Stimulated activated naive B cell treated with anti-CD40 and anti-IgM and Interleukin-4, amounts not matched to agents 10 μg/mL and 1 μg/mL and 100 μg/mL, for 72 hours (primary cell): Measurements from ENCODE around the gene HDAC9.

Experiments used
- ATAC-seq, 2 donors: fragments of 150-1000 bp; cut with Tn5 transposase; replicated peaks; 2 replicates each; pipeline ENCODE4 v1.10.0; 2021; ENCODE audit warnings: moderate library complexity in 1 of 2
- DNase-seq: peaks from one replicate; pipeline ENCODE4 v3.0.0; 2021
- H3K27ac Mint-ChIP-seq: one replicate; pipeline ENCODE4 v1.8.0; 2022; ENCODE audit warnings: mild to moderate bottlenecking, mixed read lengths
- H3K27me3 Mint-ChIP-seq, 2 donors: one replicate each; pipeline ENCODE4 v1.8.0; 2022; ENCODE audit warnings: mixed read lengths in 2 of 2
- H3K36me3 Mint-ChIP-seq, 2 donors: one replicate each; pipeline ENCODE4 v1.8.0; 2022; ENCODE audit warnings: mixed read lengths in 2 of 2, mild to moderate bottlenecking in 1 of 2
- H3K4me1 Mint-ChIP-seq, 2 donors: one replicate each; pipeline ENCODE4 v1.8.0; 2022; ENCODE audit warnings: mixed read lengths in 2 of 2, mild to moderate bottlenecking in 1 of 2
- H3K4me3 Mint-ChIP-seq, 2 donors: one replicate each; pipeline ENCODE4 v1.8.0; 2022; ENCODE audit warnings: mild to moderate bottlenecking in 2 of 2, mixed read lengths in 2 of 2, moderate library complexity in 1 of 2
- H3K9me3 Mint-ChIP-seq, 2 donors: one replicate each; pipeline ENCODE4 v1.8.0; 2022; ENCODE audit warnings: mixed read lengths in 2 of 2, mild to moderate bottlenecking in 1 of 2

HDAC9 gene

DNA sequence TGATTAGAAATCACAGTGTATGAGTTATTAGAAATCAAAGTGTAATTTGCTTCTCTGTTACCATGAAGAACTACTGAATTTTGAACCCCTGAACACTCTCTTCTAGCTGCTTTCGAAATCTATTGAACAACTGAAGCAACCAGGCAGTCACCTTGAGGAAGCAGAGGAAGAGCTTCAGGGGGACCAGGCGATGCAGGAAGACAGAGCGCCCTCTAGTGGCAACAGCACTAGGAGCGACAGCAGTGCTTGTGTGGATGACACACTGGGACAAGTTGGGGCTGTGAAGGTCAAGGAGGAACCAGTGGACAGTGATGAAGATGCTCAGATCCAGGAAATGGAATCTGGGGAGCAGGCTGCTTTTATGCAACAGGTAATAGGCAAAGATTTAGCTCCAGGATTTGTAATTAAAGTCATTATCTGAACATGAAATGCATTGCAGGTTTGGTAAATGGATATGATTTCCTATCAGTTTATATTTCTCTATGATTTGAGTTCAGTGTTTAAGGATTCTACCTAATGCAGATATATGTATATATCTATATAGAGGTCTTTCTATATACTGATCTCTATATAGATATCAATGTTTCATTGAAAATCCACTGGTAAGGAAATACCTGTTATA lies 170.7 kb downstream of the HDAC9 start:
- peaks cover 4 to 13% of the 10 kb centered on the region in 2 donors for H3K4me1 Mint-ChIP-seq
- DNase-seq: peak; percentile 49
- H3K4me3 Mint-ChIP-seq: no peak overlapping the region
- H3K9me3 Mint-ChIP-seq: no peaks in the 10 kb centered on the region
- peaks cover 13 to 16% of the 10 kb centered on the region in 2 donors for H3K36me3 Mint-ChIP-seq
- no peaks in the 10 kb centered on the region for H3K27me3 Mint-ChIP-seq
- no peak overlapping the region for H3K27ac Mint-ChIP-seq
- ATAC-seq: peak; percentile 92 to 95

DNA sequence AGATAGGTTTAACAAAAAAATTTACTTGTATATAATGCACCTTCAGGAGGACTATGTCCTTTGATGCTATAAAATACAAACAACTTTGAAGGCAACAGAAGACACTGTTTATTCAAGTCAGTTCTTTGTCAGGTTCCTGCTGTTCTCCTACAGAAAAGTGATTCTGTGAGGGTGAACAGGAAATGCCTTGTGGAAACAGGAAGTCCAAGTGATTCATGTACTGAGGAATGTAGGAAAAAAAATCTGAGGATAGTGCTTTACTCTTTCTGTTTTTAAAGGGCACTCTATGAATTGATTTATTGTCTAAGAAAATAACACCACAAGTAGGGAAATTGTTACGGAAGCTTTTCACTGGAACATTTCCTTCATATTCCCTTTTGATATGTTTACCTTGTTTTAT lies 171.9 kb downstream of the HDAC9 start:
- H3K36me3 Mint-ChIP-seq: peaks cover 18 to 26% of the 10 kb centered on the region in 2 donors
- ATAC-seq (no peak), DNase-seq (no peak)
- H3K4me3 Mint-ChIP-seq: no peak overlapping the region
- no peaks in the 10 kb centered on the region for H3K9me3 Mint-ChIP-seq
- H3K27me3 Mint-ChIP-seq: no peaks in the 10 kb centered on the region
- no peak overlapping the region for H3K27ac Mint-ChIP-seq
- peaks cover 7 to 19% of the 10 kb centered on the region in 2 donors for H3K4me1 Mint-ChIP-seq

DNA sequence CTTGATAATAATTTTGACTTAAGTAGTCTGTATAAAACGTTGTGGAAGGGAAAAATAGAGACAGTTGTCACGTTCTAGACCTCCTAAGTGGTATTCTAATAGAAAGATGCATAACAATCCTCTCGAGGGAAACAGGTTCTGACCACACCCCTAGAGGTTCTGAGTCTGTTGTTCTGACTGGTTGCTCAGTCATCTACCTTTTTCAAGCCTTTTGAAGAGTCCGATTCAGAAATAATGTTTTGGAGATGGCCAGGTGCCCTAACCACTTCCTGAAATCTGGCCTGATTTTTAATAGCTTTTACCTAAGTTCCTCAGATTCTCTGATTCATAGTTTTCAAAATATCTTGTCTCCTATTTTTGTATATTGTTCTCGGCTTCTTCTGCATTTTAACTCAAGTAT lies 175.6 kb downstream of the HDAC9 start:
- no peaks in the 10 kb centered on the region for H3K9me3 Mint-ChIP-seq
- no peak overlapping the region for H3K4me3 Mint-ChIP-seq
- DNase-seq (no peak), ATAC-seq (no peak)
- H3K36me3 Mint-ChIP-seq: peaks cover 29 to 41% of the 10 kb centered on the region in 2 donors
- H3K4me1 Mint-ChIP-seq: peaks cover 4 to 14% of the 10 kb centered on the region in 2 donors
- H3K27me3 Mint-ChIP-seq: no peaks in the 10 kb centered on the region
- H3K27ac Mint-ChIP-seq: no peak overlapping the region

DNA sequence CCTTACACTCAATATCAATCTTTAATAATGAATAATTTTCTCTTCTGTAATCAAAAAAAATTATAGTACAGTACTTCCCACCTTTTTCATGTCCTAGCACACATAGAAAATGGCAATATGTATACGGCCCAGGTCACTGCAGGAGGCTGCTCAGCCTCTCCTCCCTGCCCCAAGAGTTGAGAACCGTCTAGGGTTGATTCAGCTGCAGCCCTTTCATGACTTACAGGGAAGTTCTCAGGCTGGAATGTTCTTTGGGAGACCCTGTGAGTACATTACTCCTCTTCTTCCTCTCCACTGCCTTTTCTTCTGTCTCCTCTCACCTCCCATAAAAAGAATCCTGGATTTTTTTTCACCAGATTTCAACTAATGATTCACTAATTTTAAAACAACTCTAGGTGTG lies 180.0 kb downstream of the HDAC9 start:
- no peaks in the 10 kb centered on the region for H3K27me3 Mint-ChIP-seq
- no peak for ATAC-seq
- DNase-seq: no peak
- H3K36me3 Mint-ChIP-seq: peaks cover 39 to 52% of the 10 kb centered on the region in 2 donors
- no peak overlapping the region for H3K4me3 Mint-ChIP-seq
- H3K4me1 Mint-ChIP-seq: peaks cover 8 to 36% of the 10 kb centered on the region in 2 donors
- no peak overlapping the region for H3K27ac Mint-ChIP-seq
- H3K9me3 Mint-ChIP-seq: no peaks in the 10 kb centered on the region

DNA sequence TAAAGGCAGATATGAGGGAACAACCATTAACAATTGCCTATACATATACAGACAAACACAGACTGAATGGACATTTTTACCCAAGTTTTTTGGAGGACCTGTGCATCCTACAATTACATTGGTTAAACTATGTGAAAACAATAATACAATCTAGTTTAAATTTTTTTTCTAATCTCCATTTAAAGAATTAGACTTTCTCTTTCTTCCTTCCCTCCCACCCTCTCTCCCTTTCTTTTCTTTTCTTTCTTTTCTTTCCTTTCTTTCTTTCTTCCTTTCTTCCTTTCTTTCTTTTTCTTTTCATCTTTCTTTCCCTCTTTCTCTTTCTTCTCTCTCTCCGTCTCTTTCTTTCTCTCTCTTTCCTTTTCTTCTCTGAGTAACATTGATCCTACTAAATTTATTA lies 183.7 kb downstream of the HDAC9 start:
- Mint-ChIP-seq H3K27ac (no peak overlapping the region), H3K4me3 (no peak overlapping the region), H3K4me1 (peaks cover 8 to 29% of the 10 kb centered on the region in 2 donors), H3K9me3 (no peaks in the 10 kb centered on the region), H3K36me3 (peaks cover 27 to 38% of the 10 kb centered on the region in 2 donors), H3K27me3 (no peaks in the 10 kb centered on the region)
- ATAC-seq (no peak), DNase-seq (no peak)

DNA sequence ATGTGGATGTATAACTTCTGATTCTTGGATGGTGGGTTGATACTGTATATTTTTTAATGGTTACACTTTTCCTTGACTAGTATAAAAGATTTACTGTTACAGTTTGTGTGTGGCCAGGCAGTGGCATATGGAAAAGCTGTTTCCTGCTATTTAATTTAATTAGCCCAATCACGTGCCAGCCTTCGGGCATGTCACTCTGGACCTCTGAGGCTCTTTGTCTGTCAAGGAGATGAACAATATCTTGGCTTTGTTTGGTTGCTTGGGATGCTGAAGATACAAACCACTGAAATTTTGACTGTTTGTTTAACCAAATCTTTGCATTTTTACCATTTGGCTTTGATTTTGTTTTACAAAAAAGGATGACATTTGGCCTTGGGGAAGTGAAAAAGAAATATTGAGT lies 185.0 kb downstream of the HDAC9 start:
- ATAC-seq (no peak), DNase-seq (no peak)
- no peaks in the 10 kb centered on the region for H3K9me3 Mint-ChIP-seq
- H3K4me3 Mint-ChIP-seq: peak overlapping the region in 1 of 2 donors; percentile 19
- H3K4me1 Mint-ChIP-seq: peaks cover 13 to 32% of the 10 kb centered on the region in 2 donors
- H3K36me3 Mint-ChIP-seq: peaks cover 32 to 41% of the 10 kb centered on the region in 2 donors
- H3K27ac Mint-ChIP-seq: peak overlapping the region; percentile 14
- H3K27me3 Mint-ChIP-seq: no peaks in the 10 kb centered on the region

DNA sequence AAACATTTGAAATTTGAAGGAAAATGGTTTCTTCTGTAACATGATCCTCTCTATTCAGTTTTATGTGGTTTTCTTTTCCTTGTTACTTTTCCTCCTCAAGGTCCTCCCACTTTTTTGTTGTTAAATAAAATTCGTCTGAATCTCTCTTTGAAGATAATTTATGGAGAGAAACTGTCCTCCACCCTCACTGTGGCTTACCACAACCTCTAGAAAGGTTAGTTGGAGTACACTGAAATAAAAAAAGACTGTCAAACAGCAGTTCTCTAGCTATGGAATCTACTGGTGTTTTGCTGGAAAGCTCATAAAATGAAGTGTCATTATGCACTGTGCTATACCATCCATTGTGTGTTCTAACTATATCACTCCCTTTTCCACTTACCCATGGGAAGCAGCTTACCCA lies 189.4 kb downstream of the HDAC9 start:
- Mint-ChIP-seq H3K36me3 (peaks cover 19 to 23% of the 10 kb centered on the region in 2 donors), H3K4me1 (peaks cover 10 to 15% of the 10 kb centered on the region in 2 donors), H3K9me3 (no peaks in the 10 kb centered on the region), H3K4me3 (no peak overlapping the region), H3K27ac (no peak overlapping the region), H3K27me3 (no peaks in the 10 kb centered on the region)
- DNase-seq (no peak), ATAC-seq (no peak)

DNA sequence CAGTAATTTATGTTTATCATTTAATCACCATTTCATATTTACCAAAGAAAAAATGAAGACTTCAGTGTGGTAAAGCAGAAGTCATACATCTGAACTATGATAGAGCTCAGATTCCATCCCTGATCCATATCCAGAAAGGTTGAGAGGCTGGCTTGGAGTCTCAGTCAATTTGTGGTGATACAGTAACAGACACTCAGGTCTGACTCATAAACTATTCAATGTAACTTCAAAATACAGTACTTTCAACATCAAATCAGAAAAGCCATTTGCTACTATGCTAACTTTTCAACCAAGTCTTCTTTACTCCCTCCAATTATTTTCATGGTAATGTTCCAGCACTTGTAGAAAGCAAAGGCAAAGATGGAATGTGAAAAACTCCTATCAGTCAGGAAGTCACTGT lies 190.4 kb downstream of the HDAC9 start:
- Mint-ChIP-seq H3K9me3 (no peaks in the 10 kb centered on the region), H3K27ac (no peak overlapping the region), H3K36me3 (peaks cover 14 to 16% of the 10 kb centered on the region in 2 donors), H3K27me3 (no peaks in the 10 kb centered on the region), H3K4me3 (no peak overlapping the region), H3K4me1 (peaks cover 4% of the 10 kb centered on the region in 2 donors)
- DNase-seq (no peak), ATAC-seq (no peak)

DNA sequence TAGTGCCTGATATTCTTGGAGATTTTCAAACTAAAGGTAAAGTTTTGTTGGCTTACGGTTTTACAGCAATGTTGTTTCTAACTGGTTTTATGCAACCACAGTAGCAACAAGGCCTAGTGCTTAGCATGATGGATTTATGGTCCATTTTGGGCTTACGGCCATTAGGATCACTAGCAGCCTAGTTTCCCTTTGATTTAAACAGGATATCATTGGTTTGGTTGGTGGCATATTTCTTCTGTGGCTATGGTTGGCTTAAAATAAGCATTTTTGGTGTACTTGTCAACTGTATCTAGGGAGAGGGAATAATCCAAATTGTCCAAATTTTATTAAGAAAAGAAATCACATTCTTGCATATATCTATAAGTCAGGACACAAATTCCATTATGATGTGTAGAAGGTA lies 194.0 kb downstream of the HDAC9 start:
- Mint-ChIP-seq H3K27ac (no peak overlapping the region), H3K4me1 (peaks cover 3 to 4% of the 10 kb centered on the region in 2 donors), H3K27me3 (no peaks in the 10 kb centered on the region), H3K4me3 (no peak overlapping the region), H3K9me3 (no peaks in the 10 kb centered on the region), H3K36me3 (peaks cover 12 to 24% of the 10 kb centered on the region in 2 donors)
- DNase-seq: no peak
- no peak for ATAC-seq

DNA sequence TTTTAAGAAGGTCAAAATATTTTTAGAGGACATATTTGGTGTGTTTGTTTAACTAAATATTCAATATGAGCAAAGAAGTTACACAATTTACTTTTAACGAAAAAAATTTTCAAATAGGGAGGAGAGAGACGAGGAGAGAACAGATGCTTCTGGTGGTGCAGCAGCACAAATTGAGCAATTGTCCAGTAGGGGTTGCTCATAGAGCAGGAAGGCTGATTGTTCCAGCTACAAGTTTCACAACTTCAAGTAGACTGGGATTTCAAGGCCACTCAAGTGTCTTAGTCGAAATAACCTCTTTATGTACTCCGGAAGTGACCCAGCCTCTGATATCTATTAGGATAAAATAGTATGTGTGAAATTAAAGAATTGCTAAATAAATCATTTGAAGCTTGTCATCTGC lies 197.9 kb downstream of the HDAC9 start:
- Mint-ChIP-seq H3K27me3 (no peaks in the 10 kb centered on the region), H3K36me3 (peaks cover 14 to 24% of the 10 kb centered on the region in 2 donors), H3K4me3 (no peak overlapping the region), H3K4me1 (no peaks in the 10 kb centered on the region), H3K9me3 (no peaks in the 10 kb centered on the region), H3K27ac (no peak overlapping the region)
- ATAC-seq (no peak), DNase-seq (no peak)

DNA sequence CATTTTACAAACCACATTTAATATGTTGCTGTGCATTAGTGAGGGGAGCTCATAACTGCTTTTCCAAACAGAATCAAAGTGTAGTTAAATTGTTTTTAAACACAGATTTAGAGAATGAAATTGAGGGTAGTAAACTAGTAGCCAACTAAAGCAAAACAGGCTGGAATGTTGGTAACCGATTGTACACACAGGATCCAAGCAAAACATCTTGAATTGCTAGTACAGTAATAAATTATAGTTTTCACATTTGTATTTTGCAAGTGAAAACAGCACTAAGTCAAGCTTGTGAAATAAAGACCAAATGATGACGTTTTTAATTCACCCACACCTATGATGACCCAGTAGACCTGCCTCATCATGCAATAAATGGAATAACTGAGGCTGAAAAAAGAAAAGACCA lies 198.3 kb downstream of the HDAC9 start:
- no peaks in the 10 kb centered on the region for H3K27me3 Mint-ChIP-seq
- no peak overlapping the region for H3K4me3 Mint-ChIP-seq
- no peaks in the 10 kb centered on the region for H3K4me1 Mint-ChIP-seq
- no peak overlapping the region for H3K27ac Mint-ChIP-seq
- H3K36me3 Mint-ChIP-seq: peaks cover 14 to 21% of the 10 kb centered on the region in 2 donors
- no peak for DNase-seq
- no peak for ATAC-seq
- H3K9me3 Mint-ChIP-seq: no peaks in the 10 kb centered on the region

DNA sequence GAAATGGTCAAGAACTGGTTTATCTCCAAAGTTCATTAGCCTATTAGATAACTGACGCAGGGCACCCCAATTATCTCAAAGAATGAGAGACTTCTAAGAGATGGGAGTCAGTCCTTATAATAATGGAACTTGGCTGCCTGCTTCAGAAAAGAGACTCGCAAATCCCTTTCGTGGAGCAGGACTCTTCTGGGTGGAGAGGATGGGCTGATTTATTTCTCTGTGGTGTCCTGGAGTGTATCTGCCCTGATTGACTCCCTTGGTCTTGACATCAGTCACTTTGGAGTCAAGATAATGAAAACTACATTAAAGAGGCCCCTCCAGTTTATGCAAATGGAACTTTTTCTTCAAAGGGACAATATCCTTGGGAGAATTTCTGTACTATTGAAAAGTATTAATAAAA lies 198.9 kb downstream of the HDAC9 start:
- no peak for ATAC-seq
- H3K27me3 Mint-ChIP-seq: no peaks in the 10 kb centered on the region
- H3K9me3 Mint-ChIP-seq: no peaks in the 10 kb centered on the region
- no peaks in the 10 kb centered on the region for H3K4me1 Mint-ChIP-seq
- peaks cover 14 to 21% of the 10 kb centered on the region in 2 donors for H3K36me3 Mint-ChIP-seq
- DNase-seq: no peak
- no peak overlapping the region for H3K4me3 Mint-ChIP-seq
- no peak overlapping the region for H3K27ac Mint-ChIP-seq

DNA sequence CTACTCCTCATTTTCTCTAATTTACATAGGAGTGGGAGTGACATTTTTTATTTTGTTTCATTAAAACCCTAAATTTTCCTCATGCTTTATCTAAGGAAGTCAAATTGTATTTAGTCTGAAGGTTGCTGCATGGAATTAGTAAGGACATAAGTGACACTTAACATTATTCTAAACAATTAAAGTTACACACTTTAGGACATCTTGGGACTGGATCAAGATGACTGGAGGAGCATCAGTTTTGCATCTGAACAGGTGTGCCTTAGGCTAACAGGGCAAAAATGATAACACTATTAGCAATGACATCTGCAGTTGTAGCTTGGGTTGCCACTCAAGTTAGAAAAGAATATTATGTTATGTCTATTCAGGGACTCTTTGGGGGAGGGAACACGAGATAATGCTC lies 199.4 kb downstream of the HDAC9 start:
- peaks cover 14 to 21% of the 10 kb centered on the region in 2 donors for H3K36me3 Mint-ChIP-seq
- H3K4me3 Mint-ChIP-seq: no peak overlapping the region
- H3K27ac Mint-ChIP-seq: no peak overlapping the region
- no peaks in the 10 kb centered on the region for H3K27me3 Mint-ChIP-seq
- ATAC-seq (no peak), DNase-seq (no peak)
- H3K9me3 Mint-ChIP-seq: no peaks in the 10 kb centered on the region
- H3K4me1 Mint-ChIP-seq: no peaks in the 10 kb centered on the region

DNA sequence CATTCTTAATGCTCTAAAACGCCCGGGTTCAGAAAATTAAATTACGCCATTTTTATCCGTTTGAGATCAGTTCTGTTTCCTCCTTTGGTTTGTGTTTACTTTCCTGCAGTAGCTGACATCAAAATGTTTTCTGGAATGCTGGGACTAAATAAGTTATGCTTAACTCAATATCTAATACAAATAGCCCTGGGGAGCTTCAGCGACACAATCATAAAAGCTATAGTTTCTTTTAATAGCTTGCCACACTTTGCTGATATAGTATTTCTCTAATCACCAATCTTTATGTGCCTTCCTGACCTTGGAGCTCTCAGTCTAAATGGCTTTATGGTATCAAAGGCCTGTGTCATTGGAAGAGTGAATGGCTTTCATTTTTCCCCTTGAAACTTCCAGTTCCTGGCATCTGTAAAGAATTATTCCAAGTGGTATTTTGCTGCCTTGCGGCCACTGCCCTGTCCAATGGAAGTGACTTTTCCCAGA lies 202.7 kb downstream of the HDAC9 start:
- peaks cover 0 to 3% of the 10 kb centered on the region in 2 donors for H3K4me1 Mint-ChIP-seq
- ATAC-seq: no peak
- no peaks in the 10 kb centered on the region for H3K9me3 Mint-ChIP-seq
- DNase-seq: no peak
- H3K27ac Mint-ChIP-seq: no peak overlapping the region
- H3K4me3 Mint-ChIP-seq: no peak overlapping the region
- no peaks in the 10 kb centered on the region for H3K27me3 Mint-ChIP-seq
- peaks cover 14 to 16% of the 10 kb centered on the region in 2 donors for H3K36me3 Mint-ChIP-seq

DNA sequence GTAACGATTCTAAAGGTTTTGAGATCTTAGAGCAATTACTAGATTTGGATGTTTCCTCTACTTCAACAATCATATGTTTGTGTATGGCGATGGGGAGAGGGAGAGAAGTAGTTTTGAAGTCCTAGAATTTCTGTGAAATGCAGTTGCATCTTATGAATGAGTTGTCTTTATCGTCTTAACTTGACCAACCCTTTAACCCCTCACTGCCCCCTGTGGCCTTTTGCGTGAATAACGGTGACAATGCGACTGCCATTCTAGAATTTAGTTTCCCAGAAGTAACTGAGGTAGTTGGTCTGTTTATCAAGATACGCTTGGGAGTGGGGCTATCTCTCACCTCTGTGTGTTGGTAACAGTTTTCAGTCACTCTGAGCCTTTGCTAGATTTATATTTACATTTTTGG lies 204.6 kb downstream of the HDAC9 start:
- Mint-ChIP-seq H3K9me3 (no peaks in the 10 kb centered on the region), H3K36me3 (peaks cover 18 to 23% of the 10 kb centered on the region in 2 donors), H3K4me1 (peaks cover 0 to 3% of the 10 kb centered on the region in 2 donors), H3K27ac (no peak overlapping the region), H3K4me3 (no peak overlapping the region), H3K27me3 (no peaks in the 10 kb centered on the region)
- DNase-seq (no peak), ATAC-seq (no peak)
